ENCODE results near the gene PCK2.

DNA sequence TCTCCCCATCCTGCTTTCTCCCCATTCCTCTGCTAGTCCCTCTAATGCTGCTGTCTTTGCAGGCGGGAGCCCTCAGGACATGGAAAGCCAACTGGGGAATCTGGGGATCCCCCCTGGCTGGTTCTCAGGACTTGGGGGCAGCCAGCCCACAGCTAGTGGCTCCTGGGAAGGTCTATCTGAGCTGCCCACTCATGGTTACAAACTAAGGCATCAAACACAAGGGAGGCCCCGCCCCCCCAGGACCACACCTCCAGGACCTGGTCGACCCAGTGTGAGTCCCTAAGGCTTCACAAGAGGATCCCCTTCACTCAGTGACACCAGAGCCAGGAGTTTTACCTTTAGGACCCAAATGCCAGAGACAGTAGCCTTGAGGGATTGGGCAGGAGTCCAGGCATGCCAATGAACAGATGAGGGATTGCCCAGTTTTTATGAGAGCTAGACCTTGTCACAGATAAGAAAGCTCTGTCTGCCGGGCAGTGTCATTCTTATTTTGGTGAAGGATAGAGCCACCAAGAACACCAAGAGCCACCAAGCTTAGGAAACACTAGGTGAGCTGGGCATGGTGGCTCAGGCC lies 30.8 kb upstream of the PCK2 start:
- TF ChIP-seq CTCF (tag by site-specific recombination; IDR thresholded peaks at IDR 0.05) (no peak), IKZF3 (tag by site-specific recombination; IDR thresholded peaks at IDR 0.05) (no peak), ZNF175 (tag by site-specific recombination; IDR thresholded peaks at IDR 0.05) (no peak), ZNF677 (tag by site-specific recombination; IDR thresholded peaks at IDR 0.05) (no peak), ZNF184 (tag by site-specific recombination; IDR thresholded peaks at IDR 0.05) (no peak), ZNF561 (tag by site-specific recombination; IDR thresholded peaks at IDR 0.05; ENCODE audit: borderline replicate concordance) (no peak), ZNF423 (tag by site-specific recombination; IDR thresholded peaks at IDR 0.05) (no peak)
- TF ChIP-seq, protein P1, sequence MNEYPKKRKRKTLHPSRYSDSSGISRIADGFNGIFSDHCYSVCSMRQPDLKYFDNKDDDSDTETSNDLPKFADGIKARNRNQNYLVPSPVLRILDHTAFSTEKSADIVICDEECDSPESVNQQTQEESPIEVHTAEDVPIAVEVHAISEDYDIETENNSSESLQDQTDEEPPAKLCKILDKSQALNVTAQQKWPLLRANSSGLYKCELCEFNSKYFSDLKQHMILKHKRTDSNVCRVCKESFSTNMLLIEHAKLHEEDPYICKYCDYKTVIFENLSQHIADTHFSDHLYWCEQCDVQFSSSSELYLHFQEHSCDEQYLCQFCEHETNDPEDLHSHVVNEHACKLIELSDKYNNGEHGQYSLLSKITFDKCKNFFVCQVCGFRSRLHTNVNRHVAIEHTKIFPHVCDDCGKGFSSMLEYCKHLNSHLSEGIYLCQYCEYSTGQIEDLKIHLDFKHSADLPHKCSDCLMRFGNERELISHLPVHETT (tag by site-specific recombination; IDR thresholded peaks at IDR 0.05) = no peak
- TF ChIP-seq, protein P2, sequence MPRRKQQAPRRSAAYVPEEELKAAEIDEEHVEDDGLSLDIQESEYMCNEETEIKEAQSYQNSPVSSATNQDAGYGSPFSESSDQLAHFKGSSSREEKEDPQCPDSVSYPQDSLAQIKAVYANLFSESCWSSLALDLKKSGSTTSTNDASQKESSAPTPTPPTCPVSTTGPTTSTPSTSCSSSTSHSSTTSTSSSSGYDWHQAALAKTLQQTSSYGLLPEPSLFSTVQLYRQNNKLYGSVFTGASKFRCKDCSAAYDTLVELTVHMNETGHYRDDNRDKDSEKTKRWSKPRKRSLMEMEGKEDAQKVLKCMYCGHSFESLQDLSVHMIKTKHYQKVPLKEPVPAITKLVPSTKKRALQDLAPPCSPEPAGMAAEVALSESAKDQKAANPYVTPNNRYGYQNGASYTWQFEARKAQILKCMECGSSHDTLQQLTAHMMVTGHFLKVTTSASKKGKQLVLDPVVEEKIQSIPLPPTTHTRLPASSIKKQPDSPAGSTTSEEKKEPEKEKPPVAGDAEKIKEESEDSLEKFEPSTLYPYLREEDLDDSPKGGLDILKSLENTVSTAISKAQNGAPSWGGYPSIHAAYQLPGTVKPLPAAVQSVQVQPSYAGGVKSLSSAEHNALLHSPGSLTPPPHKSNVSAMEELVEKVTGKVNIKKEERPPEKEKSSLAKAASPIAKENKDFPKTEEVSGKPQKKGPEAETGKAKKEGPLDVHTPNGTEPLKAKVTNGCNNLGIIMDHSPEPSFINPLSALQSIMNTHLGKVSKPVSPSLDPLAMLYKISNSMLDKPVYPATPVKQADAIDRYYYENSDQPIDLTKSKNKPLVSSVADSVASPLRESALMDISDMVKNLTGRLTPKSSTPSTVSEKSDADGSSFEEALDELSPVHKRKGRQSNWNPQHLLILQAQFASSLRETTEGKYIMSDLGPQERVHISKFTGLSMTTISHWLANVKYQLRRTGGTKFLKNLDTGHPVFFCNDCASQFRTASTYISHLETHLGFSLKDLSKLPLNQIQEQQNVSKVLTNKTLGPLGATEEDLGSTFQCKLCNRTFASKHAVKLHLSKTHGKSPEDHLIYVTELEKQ (tag by site-specific recombination; IDR thresholded peaks at IDR 0.05; ENCODE audit: borderline replicate concordance) = no peak

All from HEK293 (cell line).